Esophagus muscularis mucosa (tissue), 4 donors: Measurements from ENCODE around the gene MB21D2. TPM values are rescaled to one million over a fixed set of nuclear protein-coding genes. Genes with fewer than 3 reads are reported as not detected.

Experiments used
- DNase-seq: peaks from one replicate; pipeline ENCODE4 v3.0.0-alpha.2; 2017; ENCODE audit errors: extremely low spot score
- H3K27ac ChIP-seq, 4 donors: fragments of 200-600 bp; sonication (generic); replicated peaks in 1 of 4; 1 replicate in 3 of 4; 2 replicates in 1 of 4; pipeline ENCODE4 v1.5.1; 2016 to 2019; ENCODE audit warnings: mild to moderate bottlenecking in 1 of 4
- H3K27me3 ChIP-seq, 4 donors: fragments of 200-600 bp; sonication (generic); one replicate each; pipeline versions ENCODE4 v1.5.1 to v1.6.0; 2016 to 2019
- H3K36me3 ChIP-seq, 4 donors: fragments of 200-600 bp; sonication (generic); one replicate each; pipeline ENCODE4 v1.5.1; 2016 to 2019
- H3K4me1 ChIP-seq, 4 donors: fragments of 200-600 bp; sonication (generic); one replicate each; pipeline ENCODE4 v1.5.1; 2016 to 2019
- H3K4me3 ChIP-seq, 4 donors: fragments of 200-600 bp; sonication (generic); 1 replicate in 2 of 4; 2 replicates in 2 of 4; pipeline ENCODE4 v1.5.1; 2016 to 2019; ENCODE audit warnings: mild to moderate bottlenecking in 4 of 4, moderate library complexity in 1 of 4
- H3K9me3 ChIP-seq, 4 donors: fragments of 200-600 bp; sonication (generic); 1 replicate in 3 of 4; 2 replicates in 1 of 4; pipeline ENCODE4 v1.5.1; 2016 to 2019
- CTCF ChIP-seq, 3 experiments: fragments of 200-600 bp in 2 of 3; fragments of 450-650 bp in 1 of 3; sonication (generic) in 2 of 3; IDR thresholded peaks; one replicate each; pipeline ENCODE4 v1.5.1; 2017 to 2019; ENCODE audit warnings: antibody characterized with exemption in 3 of 3, mild to moderate bottlenecking in 2 of 3, moderate library complexity in 1 of 3
- EP300 ChIP-seq: sonication (generic); formaldehyde crosslinking; IDR thresholded peaks from one replicate; pipeline ENCODE4 v1.6.1; 2017; ENCODE audit warnings: antibody characterized with exemption
- POLR2A ChIP-seq: fragments of 450-650 bp; IDR thresholded peaks from one replicate; pipeline ENCODE4 v1.6.1; 2017; ENCODE audit warnings: antibody characterized with exemption, moderate library complexity, mild to moderate bottlenecking, low read depth
- POLR2AphosphoS5 ChIP-seq, 2 donors: sonication (generic); formaldehyde crosslinking; IDR thresholded peaks; one replicate each; pipeline ENCODE4 v1.6.1; 2017; ENCODE audit warnings: antibody characterized with exemption in 2 of 2
- WGBS: methylation state at CpG from one replicate; pipeline ENCODE4 v1.1.5; 2018; 5-methylcytosine and 5-hydroxymethylcytosine counted together
- intact Hi-C: fragments of 100-400 bp; cut with DNase I; formaldehyde crosslinking; loops from one replicate; pipeline ENCODE4 v1.15.1; 2023
- total RNA-seq, 4 donors: library from RNA; depleted of rRNA; stranded (reverse); fragments of >200 nt; gene quantifications; one replicate each; pipeline versions ENCODE4 v1.1.0 to v1.2.1, GENCODE V29; 2016

MB21D2 gene
- total RNA-seq, 4 donors from 2014 or later = 5.4 to 11.5 (median 8.2) TPM

DNA sequence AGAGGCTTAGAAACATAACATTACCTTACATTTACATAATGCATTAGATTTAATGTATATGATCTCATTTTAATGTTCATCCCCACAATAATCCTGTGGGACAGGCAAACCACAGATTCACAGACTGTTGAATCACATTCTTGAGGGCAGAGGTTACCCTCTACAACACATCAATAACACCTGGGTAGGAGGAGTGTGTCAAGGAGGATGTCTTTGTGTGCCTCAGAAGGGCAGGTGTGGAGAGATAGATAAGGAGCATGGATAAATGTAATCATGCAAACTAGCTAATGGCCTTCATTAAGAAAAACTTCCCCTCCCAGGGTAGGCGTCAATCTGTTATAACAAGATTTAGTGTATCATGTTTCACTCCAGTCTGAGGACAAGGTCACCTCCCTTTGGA lies 12.9 kb upstream of the MB21D2 start:
- intact Hi-C loops = no loop called here
- Histone ChIP-seq H3K36me3 (no peaks in the 10 kb centered on the region), H3K9me3 (no peaks in the 10 kb centered on the region), H3K27me3 (no peaks in the 10 kb centered on the region), H3K4me3 (no peak overlapping the region), H3K27ac (no peak overlapping the region), H3K4me1 (peaks cover 0 to 9% (median 0%) of the 10 kb centered on the region in 4 donors)
- WGBS = 100% methylated on average over 1 of the region's 1 CpG
- no peak for TF ChIP-seq POLR2A
- TF ChIP-seq CTCF (IDR thresholded peaks at IDR 0.05) = no peak
- TF ChIP-seq POLR2AphosphoS5 (IDR thresholded peaks at IDR 0.05) = no peak
- TF ChIP-seq EP300 = no peak
- DNase-seq = no peak

- H3K4me1 ChIP-seq = peaks cover 0 to 9% (median 0%) of the 10 kb centered on the region in 4 donors
- H3K4me3 ChIP-seq = no peak overlapping the region
- intact Hi-C loops = no loop called here
- 78% methylated on average over 9 of the region's 9 CpGs for WGBS
- DNase-seq = no peak
- TF ChIP-seq CTCF (IDR thresholded peaks at IDR 0.05) = no peak
- no peak for TF ChIP-seq EP300
- TF ChIP-seq POLR2A = no peak
- TF ChIP-seq POLR2AphosphoS5 (IDR thresholded peaks at IDR 0.05) = no peak
- no peaks in the 10 kb centered on the region for H3K9me3 ChIP-seq
- H3K27ac ChIP-seq = no peak overlapping the region
- H3K36me3 ChIP-seq = no peaks in the 10 kb centered on the region
- no peaks in the 10 kb centered on the region for H3K27me3 ChIP-seq
Observed at GRCh38 chr3:192929755-192930547, 12.3 kb upstream of the MB21D2 start.

DNA sequence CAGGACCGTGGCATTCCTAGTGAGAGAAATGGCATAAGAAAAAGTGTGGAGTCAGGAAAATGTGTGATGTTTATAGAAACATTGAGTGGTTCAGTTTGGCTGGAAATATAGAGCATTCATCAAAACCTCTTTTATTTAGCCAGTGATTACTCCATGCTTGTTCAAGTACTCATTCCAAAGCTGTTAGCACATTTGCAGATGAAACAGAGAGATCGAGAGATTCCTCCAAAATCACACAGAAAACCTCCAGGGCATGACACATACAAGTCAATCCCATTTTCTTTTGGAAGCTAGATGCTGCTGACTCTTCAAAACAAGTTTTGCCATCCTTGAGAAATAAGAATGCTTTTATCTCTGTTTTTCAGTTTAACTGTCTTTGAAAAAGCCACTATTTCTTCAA lies 11.5 kb upstream of the MB21D2 start:
- intact Hi-C loops = no loop called here
- H3K27me3 ChIP-seq = no peaks in the 10 kb centered on the region
- WGBS = 27% methylated on average over 2 of the region's 2 CpGs
- no peak for DNase-seq
- no peaks in the 10 kb centered on the region for H3K9me3 ChIP-seq
- no peak overlapping the region for H3K4me3 ChIP-seq
- no peak overlapping the region for H3K27ac ChIP-seq
- peaks cover 0 to 9% (median 0%) of the 10 kb centered on the region in 4 donors for H3K4me1 ChIP-seq
- H3K36me3 ChIP-seq = no peaks in the 10 kb centered on the region
- TF ChIP-seq POLR2AphosphoS5 (IDR thresholded peaks at IDR 0.05) (no peak), EP300 (no peak), POLR2A (no peak), CTCF (IDR thresholded peaks at IDR 0.05) (no peak)

- Histone ChIP-seq H3K27me3 (no peaks in the 10 kb centered on the region), H3K36me3 (no peaks in the 10 kb centered on the region), H3K4me1 (peaks cover 0 to 9% (median 0%) of the 10 kb centered on the region in 4 donors), H3K9me3 (no peaks in the 10 kb centered on the region), H3K4me3 (no peak overlapping the region), H3K27ac (no peak overlapping the region)
- intact Hi-C loops = no loop called here
- DNase-seq = no peak
- WGBS = 70% methylated on average over 6 of the region's 6 CpGs
- no peak for TF ChIP-seq POLR2AphosphoS5 (IDR thresholded peaks at IDR 0.05)
- TF ChIP-seq POLR2A = no peak
Observed at GRCh38 chr3:192928720-192929119, 11.1 kb upstream of the MB21D2 start.

DNA sequence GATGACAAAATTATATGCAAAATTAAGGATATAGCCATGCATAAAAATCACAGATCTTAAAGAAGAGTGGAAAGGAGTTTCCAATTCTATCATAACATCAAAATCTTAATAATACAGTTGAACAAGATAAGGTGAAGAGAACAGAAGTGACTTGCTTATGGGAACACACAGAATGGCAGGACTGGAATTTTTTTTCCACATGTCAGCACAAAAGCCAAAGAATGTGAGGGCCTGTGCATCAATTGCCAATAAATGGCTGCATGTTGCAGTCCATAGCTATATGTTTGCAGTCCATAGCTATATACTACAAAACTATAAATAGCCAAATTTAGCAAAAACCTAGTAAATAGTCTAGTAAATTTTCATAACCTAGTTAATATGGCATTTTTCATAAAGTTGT lies 10.4 kb upstream of the MB21D2 start:
- Histone ChIP-seq H3K27ac (no peak overlapping the region), H3K9me3 (no peaks in the 10 kb centered on the region), H3K27me3 (no peaks in the 10 kb centered on the region), H3K4me3 (no peak overlapping the region), H3K4me1 (peaks cover 0 to 9% (median under 1%) of the 10 kb centered on the region in 4 donors), H3K36me3 (no peaks in the 10 kb centered on the region)
- intact Hi-C loops = no loop called here
- DNase-seq = no peak
- TF ChIP-seq POLR2A (no peak), EP300 (no peak), POLR2AphosphoS5 (IDR thresholded peaks at IDR 0.05) (no peak), CTCF (IDR thresholded peaks at IDR 0.05) (no peak)
